ENCODE measurements around the gene ELF5.

ELF5 gene

GRCh38 chr11:34549271-34549670 lies 35.7 kb upstream of the ELF5 start:
- H3K4me3 ChIP-seq (ENCODE audit: control insufficient read depth, low read depth, low read length): no peak overlapping the region
- TF ChIP-seq CTCF (IDR thresholded peaks at IDR 0.05; ENCODE audit: control insufficient read depth, insufficient read depth, low read depth, low read length, missing control alignments): no peak
- DNase-seq (ENCODE audit: low read depth): no peak

DNA sequence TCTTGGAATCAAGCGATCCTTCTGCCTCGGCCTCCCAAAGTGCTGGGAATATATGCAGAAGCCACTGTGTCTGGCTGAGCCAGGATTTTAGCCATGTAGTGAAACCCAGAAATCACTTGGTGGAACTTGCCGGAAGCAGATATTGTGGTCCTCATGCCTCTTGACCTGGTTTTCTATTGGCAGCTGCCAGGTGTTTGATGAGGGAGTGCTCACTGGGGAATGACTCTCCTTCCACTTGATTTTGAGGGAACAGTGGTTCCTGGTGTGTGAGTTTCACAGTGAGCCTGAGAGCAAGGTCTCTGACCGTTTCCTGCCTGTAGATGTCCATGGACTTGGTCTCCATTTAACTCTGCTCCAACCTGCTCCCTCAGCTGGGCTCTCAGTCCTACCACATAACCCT lies 34.7 kb upstream of the ELF5 start:
- DNase-seq (ENCODE audit: low read depth): no peak
- TF ChIP-seq CTCF (IDR thresholded peaks at IDR 0.05; ENCODE audit: control insufficient read depth, insufficient read depth, low read depth, low read length, missing control alignments): no peak
- H3K4me3 ChIP-seq (ENCODE audit: control insufficient read depth, low read depth, low read length): no peak overlapping the region

- no peak for TF ChIP-seq CTCF (IDR thresholded peaks at IDR 0.05; ENCODE audit: control insufficient read depth, insufficient read depth, low read depth, low read length, missing control alignments)
- no peak for DNase-seq (ENCODE audit: low read depth)
- H3K4me3 ChIP-seq (ENCODE audit: control insufficient read depth, low read depth, low read length): no peak overlapping the region
These were observed 33.1 kb upstream of the ELF5 start for GRCh38 chr11:34546511-34547209.

DNA sequence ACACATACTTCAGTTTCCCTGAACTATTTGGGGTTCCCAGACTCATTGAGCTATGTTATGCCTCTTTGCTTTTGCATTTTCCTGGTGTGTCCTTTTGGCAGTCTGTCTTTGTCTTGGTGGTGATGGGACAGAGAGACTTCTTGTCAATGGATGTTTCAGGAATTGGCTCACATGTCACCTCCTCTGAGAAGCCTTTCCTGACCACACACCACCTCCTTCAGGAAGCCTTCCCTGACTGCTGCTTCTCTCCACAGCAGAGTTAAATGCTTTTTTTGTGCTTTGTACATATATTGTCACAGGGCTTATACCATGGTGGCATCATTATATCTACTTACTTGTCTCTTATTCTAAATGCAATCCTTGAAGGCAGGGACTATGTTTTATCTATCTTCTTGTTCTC lies 28.5 kb upstream of the ELF5 start:
- DNase-seq (ENCODE audit: low read depth): no peak
- no peak for TF ChIP-seq CTCF (IDR thresholded peaks at IDR 0.05; ENCODE audit: control insufficient read depth, insufficient read depth, low read depth, low read length, missing control alignments)

DNA sequence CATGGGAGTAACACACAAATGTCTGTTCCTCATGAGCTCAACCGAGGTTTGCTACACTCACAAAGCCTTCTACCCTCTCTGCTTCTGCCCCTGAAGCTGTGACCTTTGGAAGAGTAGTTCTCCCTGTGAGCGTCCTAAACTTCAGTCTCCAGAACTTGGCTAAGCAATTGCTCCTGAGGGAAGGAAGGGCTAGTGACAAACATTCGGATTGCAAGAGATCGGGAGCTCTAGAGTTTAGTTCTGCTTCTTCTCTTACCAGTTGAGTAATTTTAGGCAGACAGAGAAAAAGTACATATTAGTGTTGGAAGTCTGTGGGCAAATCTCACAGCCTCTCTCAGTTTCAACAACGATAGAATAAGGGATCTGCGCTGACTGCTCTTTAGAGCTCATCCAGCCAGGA lies 27.3 kb upstream of the ELF5 start:
- TF ChIP-seq CTCF (IDR thresholded peaks at IDR 0.05; ENCODE audit: control insufficient read depth, insufficient read depth, low read depth, low read length, missing control alignments): no peak
- H3K4me3 ChIP-seq (ENCODE audit: control insufficient read depth, low read depth, low read length): no peak overlapping the region
- DNase-seq (ENCODE audit: low read depth): no peak

More for the DNA sequence above, 28.5 kb upstream of the ELF5 start:
- no peak overlapping the region for H3K4me3 ChIP-seq (ENCODE audit: control insufficient read depth, low read depth, low read length)

GRCh38 chr11:34537636-34538035 lies 24.0 kb upstream of the ELF5 start:
- no peak for DNase-seq (ENCODE audit: low read depth)
- H3K4me3 ChIP-seq (ENCODE audit: control insufficient read depth, low read depth, low read length): no peak overlapping the region

More at GRCh38 chr11:34537636-34538035, 24.0 kb upstream of the ELF5 start:
- TF ChIP-seq CTCF (IDR thresholded peaks at IDR 0.05; ENCODE audit: control insufficient read depth, insufficient read depth, low read depth, low read length, missing control alignments): no peak
